ENCODE data around the gene NKIRAS1. TPM values are rescaled to one million over a fixed set of nuclear protein-coding genes. Genes with fewer than 3 reads are reported as not detected.

Gene NKIRAS1
- total and polyA plus RNA-seq, 12 donors = 9.4 to 24.2 (median 19.1) TPM

GRCh38 chr3:23888617-23889228 is 28.1 kb downstream of the NKIRAS1 start:
- TF ChIP-seq CTCF (IDR thresholded peaks at IDR 0.05) = peak; percentile 65 to 89 (median 83)
- no peaks in the 10 kb centered on the region for H3K9me3 ChIP-seq
- H3K27ac ChIP-seq = no peak overlapping the region
- H3K4me3 ChIP-seq = no peak overlapping the region
- H3K27me3 ChIP-seq = no peaks in the 10 kb centered on the region
- intact Hi-C loops (cut with DNase I) = loop anchor here in 2 of 10 donors (10.0 kb wide), 2 partner anchors 96 to 346 kb away; no protein-coding TSS in a partner anchor
- 59% methylated on average over 3 of the region's 3 CpGs for WGBS, 2 donors
- H3K36me3 ChIP-seq = peaks cover 0 to 48% (median 0%) of the 10 kb centered on the region in 9 donors
- H3K4me1 ChIP-seq = peaks cover 0 to 25% (median 14%) of the 10 kb centered on the region in 9 donors
- ATAC-seq (peak in 3 of 8 donors; percentile 27 to 44 (median 39)), DNase-seq (no peak)

- peaks cover 0 to 33% (median 3%) of the 10 kb centered on the region in 9 donors for H3K36me3 ChIP-seq
- peaks cover 0 to 25% (median 14%) of the 10 kb centered on the region in 9 donors for H3K4me1 ChIP-seq
- ATAC-seq (no peak), DNase-seq (no peak)
- 95 to 96% methylated on average over 3 of the region's 3 CpGs for WGBS, 2 donors
- no peak overlapping the region for H3K4me3 ChIP-seq
- H3K9me3 ChIP-seq = no peaks in the 10 kb centered on the region
- intact Hi-C loops (cut with DNase I) = loop anchor here in 2 of 10 donors (10.0 kb wide), 2 partner anchors 98 to 348 kb away; no protein-coding TSS in a partner anchor
- no peak for TF ChIP-seq CTCF (IDR thresholded peaks at IDR 0.05)
- H3K27me3 ChIP-seq = no peaks in the 10 kb centered on the region
- no peak overlapping the region for H3K27ac ChIP-seq
Measured at GRCh38 chr3:23886311-23886710, 30.5 kb downstream of the NKIRAS1 start.

- H3K9me3 ChIP-seq = no peaks in the 10 kb centered on the region
- H3K4me1 ChIP-seq = peaks cover 0 to 36% (median 21%) of the 10 kb centered on the region in 9 donors
- no peak overlapping the region for H3K4me3 ChIP-seq
- DNase-seq (no peak), ATAC-seq (no peak)
- no peaks in the 10 kb centered on the region for H3K27me3 ChIP-seq
- intact Hi-C loops (cut with DNase I) = loop anchor here in 2 of 10 donors (10.0 kb wide), 2 partner anchors 100 to 350 kb away; no protein-coding TSS in a partner anchor
- WGBS, 2 donors = 85 to 90% methylated on average over 6 of the region's 6 CpGs
- no peak for TF ChIP-seq CTCF (IDR thresholded peaks at IDR 0.05)
- H3K36me3 ChIP-seq = peaks cover 0 to 22% (median 3%) of the 10 kb centered on the region in 9 donors
- no peak overlapping the region for H3K27ac ChIP-seq
Measured at GRCh38 chr3:23885210-23885609, 31.6 kb downstream of the NKIRAS1 start.

GRCh38 chr3:23884481-23884880 is 32.3 kb downstream of the NKIRAS1 start:
- ATAC-seq (no peak), DNase-seq (no peak)
- H3K9me3 ChIP-seq = no peaks in the 10 kb centered on the region
- no peak overlapping the region for H3K4me3 ChIP-seq
- H3K27ac ChIP-seq = no peak overlapping the region
- intact Hi-C loops (cut with DNase I) = loop anchor here in 2 of 10 donors (10.0 kb wide), 2 partner anchors 100 to 350 kb away; no protein-coding TSS in a partner anchor
- 92 to 96% methylated on average over 2 of the region's 2 CpGs for WGBS, 2 donors
- TF ChIP-seq CTCF (IDR thresholded peaks at IDR 0.05) = peak in 2 of 9 donors; percentile 8 to 13
- H3K36me3 ChIP-seq = peaks cover 0 to 15% (median 3%) of the 10 kb centered on the region in 9 donors
- H3K4me1 ChIP-seq = peaks cover 0 to 38% (median 17%) of the 10 kb centered on the region in 9 donors
- H3K27me3 ChIP-seq = no peaks in the 10 kb centered on the region

All from heart right ventricle (tissue), 16 donors.